HL-60 (cell line): ENCODE measurements around the gene HAVCR2.

Experiments
- DNase-seq, 2 experiments: peaks; one replicate each; pipeline ENCODE4 v3.0.0-alpha.2; 2010 to 2020; ENCODE audit warnings: low read depth in 1 of 2, low spot score in 1 of 2
- H3K27ac ChIP-seq: fragments of 250-450 bp; sonication (Bioruptor Pico); replicated peaks from 2 replicates; pipeline ENCODE4 v1.5.1; 2020; ENCODE audit warnings: mild to moderate bottlenecking, moderate library complexity
- H3K27me3 ChIP-seq: fragments of 250-450 bp; sonication (Bioruptor Pico); 2 replicates; pipeline ENCODE4 v1.5.1; 2021; ENCODE audit warnings: mild to moderate bottlenecking, moderate library complexity; ENCODE audit not compliant: insufficient read depth, poor library complexity, severe bottlenecking
- H3K4me3 ChIP-seq: replicated peaks from 2 replicates; pipeline ENCODE4 v1.5.1; 2011; ENCODE audit warnings: mild to moderate bottlenecking, control low read depth, low read length; ENCODE audit not compliant: insufficient read depth
- GABPA ChIP-seq: IDR thresholded peaks from 2 replicates; pipeline ENCODE4 v1.6.1; 2012; ENCODE audit warnings: low read depth
- POLR2AphosphoS5 ChIP-seq: IDR thresholded peaks from 2 replicates; pipeline ENCODE4 v1.6.1; 2012; ENCODE audit warnings: low read depth
- REST ChIP-seq: IDR thresholded peaks from 2 replicates; pipeline ENCODE4 v1.6.1; 2012; ENCODE audit warnings: low read depth; ENCODE audit not compliant: insufficient replicate concordance
- SPI1 ChIP-seq: IDR thresholded peaks from 2 replicates; pipeline ENCODE4 v1.6.1; 2012; ENCODE audit warnings: low read depth, mild to moderate bottlenecking, borderline replicate concordance
- TF ChIP-seq, protein P1 (sequence below): IDR thresholded peaks from one replicate; pipeline ENCODE4 v1.5.1; 2011; ENCODE audit warnings: low read length, control low read depth, inconsistent platforms; ENCODE audit not compliant: insufficient read depth

HAVCR2 gene

DNA sequence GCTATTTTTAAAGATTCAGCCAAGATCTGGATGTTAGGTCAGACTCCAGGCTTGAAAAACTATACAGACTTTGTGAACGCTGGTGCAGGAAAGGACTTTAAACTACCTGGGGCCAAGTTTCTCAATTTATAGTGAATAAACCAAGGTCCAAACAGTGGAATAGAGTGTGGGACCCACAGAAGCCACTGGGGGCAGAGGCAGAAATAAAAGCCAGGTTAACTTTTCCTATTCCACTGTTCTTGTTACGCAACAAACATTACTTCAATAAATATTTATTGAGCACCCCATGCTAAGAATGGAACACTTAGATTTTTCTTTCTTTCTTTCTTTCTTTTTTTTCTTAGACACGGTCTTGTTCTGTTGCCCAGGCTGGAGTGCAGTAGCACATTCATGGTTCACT is 38.9 kb downstream of the HAVCR2 start:
- Histone ChIP-seq H3K27me3 (no peaks in the 10 kb centered on the region), H3K27ac (no peak overlapping the region), H3K4me3 (no peak overlapping the region)
- no peak for DNase-seq
- TF ChIP-seq GABPA (no peak), SPI1 (no peak), REST (no peak), POLR2AphosphoS5 (no peak)
- TF ChIP-seq, protein P1, sequence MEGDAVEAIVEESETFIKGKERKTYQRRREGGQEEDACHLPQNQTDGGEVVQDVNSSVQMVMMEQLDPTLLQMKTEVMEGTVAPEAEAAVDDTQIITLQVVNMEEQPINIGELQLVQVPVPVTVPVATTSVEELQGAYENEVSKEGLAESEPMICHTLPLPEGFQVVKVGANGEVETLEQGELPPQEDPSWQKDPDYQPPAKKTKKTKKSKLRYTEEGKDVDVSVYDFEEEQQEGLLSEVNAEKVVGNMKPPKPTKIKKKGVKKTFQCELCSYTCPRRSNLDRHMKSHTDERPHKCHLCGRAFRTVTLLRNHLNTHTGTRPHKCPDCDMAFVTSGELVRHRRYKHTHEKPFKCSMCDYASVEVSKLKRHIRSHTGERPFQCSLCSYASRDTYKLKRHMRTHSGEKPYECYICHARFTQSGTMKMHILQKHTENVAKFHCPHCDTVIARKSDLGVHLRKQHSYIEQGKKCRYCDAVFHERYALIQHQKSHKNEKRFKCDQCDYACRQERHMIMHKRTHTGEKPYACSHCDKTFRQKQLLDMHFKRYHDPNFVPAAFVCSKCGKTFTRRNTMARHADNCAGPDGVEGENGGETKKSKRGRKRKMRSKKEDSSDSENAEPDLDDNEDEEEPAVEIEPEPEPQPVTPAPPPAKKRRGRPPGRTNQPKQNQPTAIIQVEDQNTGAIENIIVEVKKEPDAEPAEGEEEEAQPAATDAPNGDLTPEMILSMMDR = no peak

- no peak for TF ChIP-seq GABPA
- no peak for TF ChIP-seq REST
- TF ChIP-seq, protein P1 = no peak
- no peak for TF ChIP-seq SPI1
- TF ChIP-seq POLR2AphosphoS5 = no peak
- no peak overlapping the region for H3K4me3 ChIP-seq
- H3K27me3 ChIP-seq = no peaks in the 10 kb centered on the region
- DNase-seq = no peak
- no peak overlapping the region for H3K27ac ChIP-seq
Observed at GRCh38 chr5:157068785-157069184, 40.1 kb downstream of the HAVCR2 start.

- Histone ChIP-seq H3K4me3 (no peak overlapping the region), H3K27me3 (no peaks in the 10 kb centered on the region), H3K27ac (no peak overlapping the region)
- TF ChIP-seq SPI1 = no peak
- TF ChIP-seq REST = no peak
- TF ChIP-seq, protein P1 = no peak
- no peak for TF ChIP-seq POLR2AphosphoS5
- TF ChIP-seq GABPA = no peak
- DNase-seq = no peak
Observed at GRCh38 chr5:157068339-157068738, 40.5 kb downstream of the HAVCR2 start.
